ENCODE data around the gene CRYAB.

DNA sequence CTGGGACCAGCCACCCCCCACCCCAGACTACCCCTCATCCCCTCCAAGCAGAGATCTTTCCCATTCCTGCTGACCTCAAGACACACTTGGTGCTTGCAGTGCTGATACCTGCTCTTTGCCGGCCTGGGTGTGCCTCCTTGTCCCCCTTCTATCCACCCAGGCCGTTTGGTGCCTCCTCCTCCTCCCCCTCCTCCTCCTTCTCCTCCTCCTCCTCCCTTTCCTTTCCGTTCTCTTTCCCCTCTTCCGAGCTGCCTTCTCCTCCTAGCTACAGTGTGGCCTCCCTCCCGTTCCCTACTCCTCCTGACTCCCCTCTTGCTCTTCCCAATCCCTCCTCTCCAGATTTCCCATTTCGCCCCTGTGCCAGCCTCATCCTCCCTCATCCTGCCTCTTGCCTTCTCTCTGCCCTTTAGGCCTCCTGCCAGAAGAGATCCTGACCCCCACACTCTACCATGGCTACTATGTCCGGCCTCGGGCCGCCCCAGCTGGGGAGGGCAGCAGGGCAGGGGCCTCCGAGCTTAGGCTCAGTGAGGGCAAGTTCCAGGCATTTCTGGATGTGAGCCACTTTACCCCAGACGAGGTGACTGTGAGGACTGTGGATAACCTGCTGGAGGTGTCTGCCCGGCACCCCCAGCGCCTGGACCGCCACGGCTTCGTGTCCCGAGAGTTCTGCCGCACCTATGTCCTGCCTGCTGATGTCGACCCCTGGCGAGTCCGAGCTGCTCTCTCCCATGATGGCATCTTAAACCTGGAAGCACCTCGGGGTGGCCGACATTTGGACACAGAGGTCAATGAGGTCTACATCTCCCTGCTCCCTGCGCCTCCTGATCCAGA lies 1.7 kb upstream of the CRYAB start:
- TF ChIP-seq EP300 (IDR thresholded peaks at IDR 0.05) (no peak), POLR2A (IDR thresholded peaks at IDR 0.05) (no peak), POLR2AphosphoS5 (IDR thresholded peaks at IDR 0.05) (no peak)
- TF ChIP-seq, protein P1, sequence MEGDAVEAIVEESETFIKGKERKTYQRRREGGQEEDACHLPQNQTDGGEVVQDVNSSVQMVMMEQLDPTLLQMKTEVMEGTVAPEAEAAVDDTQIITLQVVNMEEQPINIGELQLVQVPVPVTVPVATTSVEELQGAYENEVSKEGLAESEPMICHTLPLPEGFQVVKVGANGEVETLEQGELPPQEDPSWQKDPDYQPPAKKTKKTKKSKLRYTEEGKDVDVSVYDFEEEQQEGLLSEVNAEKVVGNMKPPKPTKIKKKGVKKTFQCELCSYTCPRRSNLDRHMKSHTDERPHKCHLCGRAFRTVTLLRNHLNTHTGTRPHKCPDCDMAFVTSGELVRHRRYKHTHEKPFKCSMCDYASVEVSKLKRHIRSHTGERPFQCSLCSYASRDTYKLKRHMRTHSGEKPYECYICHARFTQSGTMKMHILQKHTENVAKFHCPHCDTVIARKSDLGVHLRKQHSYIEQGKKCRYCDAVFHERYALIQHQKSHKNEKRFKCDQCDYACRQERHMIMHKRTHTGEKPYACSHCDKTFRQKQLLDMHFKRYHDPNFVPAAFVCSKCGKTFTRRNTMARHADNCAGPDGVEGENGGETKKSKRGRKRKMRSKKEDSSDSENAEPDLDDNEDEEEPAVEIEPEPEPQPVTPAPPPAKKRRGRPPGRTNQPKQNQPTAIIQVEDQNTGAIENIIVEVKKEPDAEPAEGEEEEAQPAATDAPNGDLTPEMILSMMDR (IDR thresholded peaks at IDR 0.05): no peak

Measured in stomach (tissue), 4 donors.